ENCODE data around the gene SRXN1. TPM values are rescaled to one million over a fixed set of nuclear protein-coding genes. Genes with fewer than 3 reads are reported as not detected.

SRXN1 gene
- total and polyA plus RNA-seq, 2 donors (not counting 3 experiments of a cell fraction or from before 2014, with no cell fraction given), result 19.3 to 24.9 TPM

- Histone ChIP-seq H2AFZ (ENCODE audit: low read depth, low read length) (no peak overlapping the region), H3K9me1 (replicated peaks; ENCODE audit: control insufficient read depth, extremely low read depth, insufficient read depth, low read length) (no peaks in the 10 kb centered on the region), H3K4me2 (ENCODE audit: insufficient read depth, low read length) (no peak overlapping the region), H3K4me1 (ENCODE audit: control insufficient read depth, extremely low read depth, insufficient read depth, low read length) (peaks cover 6% of the 10 kb centered on the region), H3K27ac (ENCODE audit: insufficient read depth, low read depth, low read length) (no peak overlapping the region), H3K9me3 (replicated peaks; ENCODE audit: control insufficient read depth, insufficient read depth, low read length) (no peaks in the 10 kb centered on the region), H3K27me3 (ENCODE audit: control insufficient read depth in 2 of 2, insufficient read depth in 2 of 2, low read length in 2 of 2) (peaks cover 19 to 36% of the 10 kb centered on the region in 2 experiments), H3K9ac (replicated peaks; ENCODE audit: extremely low read depth, insufficient read depth, low read length) (no peak overlapping the region), H4K20me1 (replicated peaks; ENCODE audit: control insufficient read depth, extremely low read depth, insufficient read depth, low read length) (no peaks in the 10 kb centered on the region), H3K79me2 (ENCODE audit: control insufficient read depth, insufficient read depth, low read length) (no peaks in the 10 kb centered on the region), H3K4me3 (replicated peaks in 1 of 3; ENCODE audit: insufficient read depth in 1 of 3, low read depth in 1 of 3, low read length in 3 of 3) (no peak overlapping the region), H3K36me3 (ENCODE audit: control insufficient read depth in 2 of 2, extremely low read depth in 1 of 2, insufficient read depth in 2 of 2, low read length in 2 of 2) (no peaks in the 10 kb centered on the region)
- DNase-seq (ENCODE audit: low read depth, low spot score) (no peak), FAIRE-seq (no peak)
- no TSS peak for BruUV-seq (replicated peaks)
- TF ChIP-seq GATA2 (IDR thresholded peaks at IDR 0.05; ENCODE audit: insufficient read depth, insufficient read length, low read depth, low read length) (no peak), JUN (IDR thresholded peaks at IDR 0.05; ENCODE audit: borderline replicate concordance, insufficient read depth, insufficient read length, low read depth) (no peak), EZH2 (IDR thresholded peaks at IDR 0.05; ENCODE audit: borderline replicate concordance, low read depth, low read length, severe bottlenecking) (no peak), MYC (IDR thresholded peaks at IDR 0.05; ENCODE audit: low read depth, low read length) (no peak), POLR2A (IDR thresholded peaks at IDR 0.05; ENCODE audit: low read depth, low read length) (no peak), CTCF (IDR thresholded peaks at IDR 0.05; ENCODE audit: extremely low read depth in 1 of 2, insufficient read depth in 1 of 2, low read depth in 1 of 2, low read length in 2 of 2) (no peak), FOS (IDR thresholded peaks at IDR 0.05; ENCODE audit: borderline replicate concordance, insufficient read depth, low read length) (no peak), POLR2AphosphoS5 (IDR thresholded peaks at IDR 0.05; ENCODE audit: insufficient read depth, low read depth, low read length) (no peak)
- CTCF ChIA-PET, result interaction anchor here (1.2 to 1.4 kb wide), 2 partner anchors 30 to 52 kb away, joined by 3 to 4 read pairs; no protein-coding TSS in a partner anchor
- dilution Hi-C loops (cut with MboI; ENCODE audit: extremely low pct_ligation_motif_present, low sequenced_read_pairs), result no loop called here
- intact Hi-C loops (cut with micrococcal nuclease), result no loop called here
- POLR2A ChIA-PET, result no interaction called here
Measured at GRCh38 chr20:615514-615913, 37.5 kb downstream of the SRXN1 start.
